Heart left ventricle (tissue), 13 donors: ENCODE results near the gene GRHL1.

Experiments used
- CTCF ChIP-seq, 12 donors: fragments of 200-600 bp; sonication (generic) in 4 of 12; IDR thresholded peaks; one replicate each; pipeline versions ENCODE4 v1.5.0 to v1.8.0; 2018 to 2022; ENCODE audit warnings: antibody characterized with exemption in 12 of 12, mild to moderate bottlenecking in 5 of 12
- POLR2A ChIP-seq, 2 donors: fragments of 450-650 bp; IDR thresholded peaks; one replicate each; pipeline ENCODE4 v1.6.1; 2017; ENCODE audit warnings: antibody characterized with exemption in 2 of 2, mild to moderate bottlenecking in 2 of 2, moderate library complexity in 2 of 2
- donor health status: ischemic (EF 13 %, LVEDD 7.1; RV severe dilation, severe dysfunction).
- donor health status: DM: no; HTN: yes; CAD: no.
- donor health status: DM: no; HTN: no; CAD: no.
- donor health status: ischemic (EF 25% LVEDD 6.9; RV normal size, moderate dysfunction).
- donor health status: ischemic (EF 25% LVEDD 5.7; RV mildly dilated, moderate dysfunction).
- donor health status: ischemic (EF 35%, LVEDD 5.7; RV mildly dilated, moderate dysfunction).
- donor health status: nonischemic (EF 11% LVEDD 7.7; RV severe dilation, severe dysfunction).
- donor health status: DM: yes; HTN: yes; CAD: no.
- donor health status: PGD.
- donor health status: ischemic (EF 29% LVEDD 5.4; RV normal size, mild dysfunction).
- donor health status: nonischemic (EF 23%, LVEDD 6.1; RV moderate dilation, normal function).

- TF ChIP-seq CTCF (IDR thresholded peaks at IDR 0.05) (no peak), POLR2A (IDR thresholded peaks at IDR 0.05) (no peak)
Measured at GRCh38 chr2:9965119-9965822, 13.8 kb downstream of the GRHL1 start.
